Measurements from ENCODE around the gene ODR4.

DNA sequence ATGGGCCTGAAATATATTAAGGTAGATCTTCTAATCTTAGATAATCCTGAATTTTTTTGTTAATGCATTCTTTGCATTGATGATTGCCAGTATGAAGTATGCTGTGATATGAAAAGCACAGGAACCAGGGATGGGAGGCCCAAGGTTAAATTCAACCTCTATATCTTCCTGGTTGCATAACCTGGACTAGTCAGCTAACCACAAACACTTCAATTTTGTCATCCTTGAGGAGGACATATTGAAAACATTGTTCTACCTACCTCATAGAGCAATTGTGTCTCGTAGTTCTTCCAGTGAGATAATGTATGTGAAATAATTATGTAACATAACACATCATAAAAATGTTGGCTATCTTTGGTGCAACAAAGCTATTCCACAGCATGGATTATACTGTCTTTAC lies 59.7 kb downstream of the ODR4 start:
- TF ChIP-seq GRHL2 (CRISPR knock-in tag; IDR thresholded peaks at IDR 0.05; ENCODE audit: insufficient replicate concordance, severe bottlenecking): no peak
- TF ChIP-seq JUN (CRISPR knock-in tag; IDR thresholded peaks at IDR 0.05): no peak
- TF ChIP-seq, protein P1, sequence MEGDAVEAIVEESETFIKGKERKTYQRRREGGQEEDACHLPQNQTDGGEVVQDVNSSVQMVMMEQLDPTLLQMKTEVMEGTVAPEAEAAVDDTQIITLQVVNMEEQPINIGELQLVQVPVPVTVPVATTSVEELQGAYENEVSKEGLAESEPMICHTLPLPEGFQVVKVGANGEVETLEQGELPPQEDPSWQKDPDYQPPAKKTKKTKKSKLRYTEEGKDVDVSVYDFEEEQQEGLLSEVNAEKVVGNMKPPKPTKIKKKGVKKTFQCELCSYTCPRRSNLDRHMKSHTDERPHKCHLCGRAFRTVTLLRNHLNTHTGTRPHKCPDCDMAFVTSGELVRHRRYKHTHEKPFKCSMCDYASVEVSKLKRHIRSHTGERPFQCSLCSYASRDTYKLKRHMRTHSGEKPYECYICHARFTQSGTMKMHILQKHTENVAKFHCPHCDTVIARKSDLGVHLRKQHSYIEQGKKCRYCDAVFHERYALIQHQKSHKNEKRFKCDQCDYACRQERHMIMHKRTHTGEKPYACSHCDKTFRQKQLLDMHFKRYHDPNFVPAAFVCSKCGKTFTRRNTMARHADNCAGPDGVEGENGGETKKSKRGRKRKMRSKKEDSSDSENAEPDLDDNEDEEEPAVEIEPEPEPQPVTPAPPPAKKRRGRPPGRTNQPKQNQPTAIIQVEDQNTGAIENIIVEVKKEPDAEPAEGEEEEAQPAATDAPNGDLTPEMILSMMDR (IDR thresholded peaks at IDR 0.05): no peak
- TF ChIP-seq, protein P2, sequence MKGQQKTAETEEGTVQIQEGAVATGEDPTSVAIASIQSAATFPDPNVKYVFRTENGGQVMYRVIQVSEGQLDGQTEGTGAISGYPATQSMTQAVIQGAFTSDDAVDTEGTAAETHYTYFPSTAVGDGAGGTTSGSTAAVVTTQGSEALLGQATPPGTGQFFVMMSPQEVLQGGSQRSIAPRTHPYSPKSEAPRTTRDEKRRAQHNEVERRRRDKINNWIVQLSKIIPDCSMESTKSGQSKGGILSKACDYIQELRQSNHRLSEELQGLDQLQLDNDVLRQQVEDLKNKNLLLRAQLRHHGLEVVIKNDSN (CRISPR knock-in tag; IDR thresholded peaks at IDR 0.05): no peak
- no peak for TF ChIP-seq GABPB1 (CRISPR knock-in tag; IDR thresholded peaks at IDR 0.05)
- TF ChIP-seq, protein P3, sequence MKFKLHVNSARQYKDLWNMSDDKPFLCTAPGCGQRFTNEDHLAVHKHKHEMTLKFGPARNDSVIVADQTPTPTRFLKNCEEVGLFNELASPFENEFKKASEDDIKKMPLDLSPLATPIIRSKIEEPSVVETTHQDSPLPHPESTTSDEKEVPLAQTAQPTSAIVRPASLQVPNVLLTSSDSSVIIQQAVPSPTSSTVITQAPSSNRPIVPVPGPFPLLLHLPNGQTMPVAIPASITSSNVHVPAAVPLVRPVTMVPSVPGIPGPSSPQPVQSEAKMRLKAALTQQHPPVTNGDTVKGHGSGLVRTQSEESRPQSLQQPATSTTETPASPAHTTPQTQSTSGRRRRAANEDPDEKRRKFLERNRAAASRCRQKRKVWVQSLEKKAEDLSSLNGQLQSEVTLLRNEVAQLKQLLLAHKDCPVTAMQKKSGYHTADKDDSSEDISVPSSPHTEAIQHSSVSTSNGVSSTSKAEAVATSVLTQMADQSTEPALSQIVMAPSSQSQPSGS (CRISPR knock-in tag; IDR thresholded peaks at IDR 0.05; ENCODE audit: borderline replicate concordance, low read depth): no peak
- TF ChIP-seq ZNF232 (CRISPR knock-in tag; IDR thresholded peaks at IDR 0.05): no peak
